Hypothalamus (tissue), 51 donors: Measurements from ENCODE around the gene ELAVL3.

Experiments used
- DNase-seq, 51 donors: peaks; one replicate each; lab custom pipeline; 2025; lab: John Stamatoyannopoulos, UW

ELAVL3 gene

DNA sequence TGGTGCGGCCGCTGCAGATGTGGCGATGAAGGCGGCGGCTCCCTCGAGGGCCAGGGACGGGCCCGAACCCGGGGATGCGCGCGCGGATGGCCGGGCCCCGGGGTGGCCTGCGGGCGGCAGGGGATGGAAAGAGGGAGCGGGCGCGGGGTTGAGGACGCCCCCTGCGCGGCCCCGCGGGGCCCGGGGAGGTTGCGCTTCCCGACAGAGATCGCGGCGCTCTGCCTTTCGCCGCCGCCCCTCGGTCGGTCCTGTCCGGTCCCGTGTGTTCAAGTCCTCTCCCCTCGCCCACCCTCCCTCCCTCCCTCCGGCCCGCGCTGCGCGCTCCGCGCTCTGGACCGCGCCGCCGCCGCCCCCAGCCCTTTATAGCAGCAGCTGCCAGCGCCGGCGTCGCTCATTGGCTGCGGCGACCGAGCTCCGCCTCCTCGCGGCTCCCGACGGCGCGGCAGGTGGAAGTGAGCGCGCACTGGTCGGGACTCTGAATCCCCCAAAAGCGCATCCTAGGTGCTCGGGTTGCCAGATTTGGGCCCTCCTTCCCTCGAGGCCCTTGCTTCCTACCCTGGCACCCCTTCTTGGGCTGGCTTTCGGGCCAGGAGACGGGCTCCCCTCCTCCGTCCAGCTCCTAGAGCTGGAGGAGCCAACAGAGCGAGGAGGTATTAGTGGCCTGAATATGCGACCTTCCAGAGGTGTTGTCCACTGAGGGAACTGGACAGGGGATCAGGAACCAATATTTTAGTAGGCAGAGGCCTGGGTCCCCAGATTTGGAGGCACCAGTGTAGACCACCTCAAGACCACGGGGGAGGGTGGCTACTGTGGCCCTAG, at the start of gene ELAVL3:
TSS of gene ELAVL3 (minus strand) at position 332 of the 819 bp plus-strand sequence. CDS start 438 bp downstream, outside the sequence.
- peak in 50 of 51 donors; percentile 12 to 89 (median 60) for DNase-seq

- DNase-seq: peak; percentile 24 to 95 (median 82)
Measured at GRCh38 chr19:11530432-11530831, 49.6 kb upstream of the ELAVL3 start.

GRCh38 chr19:11528551-11529341, 47.9 kb upstream of the ELAVL3 start, which contains the start of gene ECSIT:
ECSIT (minus strand) TSS chr19:11529134; CDS start chr19:11519170, 9,964 bp downstream.
- DNase-seq: peak; percentile 51 to 98 (median 91)

DNA sequence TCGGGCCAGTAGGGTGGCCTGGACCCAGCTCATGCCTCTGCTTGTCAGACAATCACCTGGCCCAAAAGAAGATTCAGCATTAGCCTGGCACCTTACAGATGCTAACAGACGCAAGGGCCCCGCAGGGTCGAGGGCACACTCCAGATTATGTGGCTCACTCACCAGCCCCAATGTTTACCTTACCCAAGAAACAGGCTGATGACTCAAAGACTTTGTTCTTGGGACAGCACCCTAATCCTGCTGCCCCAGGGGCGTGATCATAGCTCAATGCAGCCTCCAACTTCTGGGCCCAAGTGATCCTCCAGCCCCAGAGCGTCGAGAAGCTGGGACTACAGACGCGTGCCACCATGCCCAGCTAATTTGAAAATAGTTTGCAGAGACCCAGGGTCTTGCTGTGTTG, 38.3 kb upstream of the ELAVL3 start:
- no peak for DNase-seq

DNA sequence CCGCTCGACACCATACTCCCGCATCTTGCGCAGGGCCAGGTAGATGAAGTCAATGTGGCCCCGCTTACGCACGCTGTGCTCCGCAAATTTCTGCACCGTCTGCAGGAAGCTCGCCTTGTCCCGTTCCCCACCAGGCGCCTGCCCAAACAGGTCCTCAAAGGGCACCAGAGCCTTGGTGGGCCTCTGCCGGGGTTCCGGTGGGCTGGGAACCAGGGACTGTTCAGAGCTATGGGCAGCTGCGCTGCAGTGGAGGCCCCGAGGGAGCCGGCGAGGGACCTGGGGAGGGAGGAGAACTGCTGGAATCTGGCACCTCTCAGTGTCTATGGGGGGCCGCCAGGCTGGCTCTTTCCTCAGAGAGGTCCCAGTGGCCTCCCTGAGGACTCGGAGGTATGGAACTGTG, 33.1 kb upstream of the ELAVL3 start:
- DNase-seq: no peak

- no peak for DNase-seq
Measured at GRCh38 chr19:11510444-11510843, 29.6 kb upstream of the ELAVL3 start.

GRCh38 chr19:11507370-11508078, 26.7 kb upstream of the ELAVL3 start:
- DNase-seq: no peak

- no peak for DNase-seq
Measured at GRCh38 chr19:11506967-11507366, 26.1 kb upstream of the ELAVL3 start.

GRCh38 chr19:11506101-11506555, 25.3 kb upstream of the ELAVL3 start:
- peak in 9 of 51 donors; percentile 57 to 80 (median 65) for DNase-seq

DNA sequence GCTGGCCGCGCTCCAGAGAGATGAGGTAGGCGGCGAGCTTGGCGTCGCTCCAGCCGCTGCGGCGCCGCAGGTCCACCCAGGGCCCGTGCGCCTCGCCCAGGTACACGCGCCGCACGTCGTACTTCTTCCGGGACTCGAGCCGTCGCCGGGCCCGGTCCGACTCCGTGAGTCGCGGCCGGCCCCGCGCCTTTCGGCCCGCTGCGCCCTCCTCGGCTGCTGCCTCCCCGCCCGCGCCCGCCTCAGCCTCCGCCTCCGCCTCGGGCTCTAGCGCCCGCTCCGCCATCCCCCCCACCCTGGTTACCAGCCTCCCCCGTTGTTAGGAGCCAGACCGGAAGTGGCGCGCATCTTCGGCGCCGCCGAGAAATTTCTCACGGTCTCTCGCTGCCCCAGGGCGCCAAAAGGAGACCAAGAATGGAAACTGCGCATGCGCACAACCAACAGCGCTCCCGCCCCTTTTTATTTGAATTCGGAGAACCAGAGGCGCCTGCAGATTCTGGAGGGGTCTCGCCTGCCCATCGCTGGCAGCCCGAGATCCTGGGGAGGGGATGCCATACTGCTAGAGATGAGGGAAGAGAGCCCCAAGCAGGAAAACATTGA, 24.8 kb upstream of the ELAVL3 start, which contains the start of gene ZNF653:
TSS of gene ZNF653 (minus strand) at position 336 of the 597 bp plus-strand sequence. CDS start at position 283, 53 bp downstream.
- peak; percentile 56 to 95 (median 88) for DNase-seq

DNA sequence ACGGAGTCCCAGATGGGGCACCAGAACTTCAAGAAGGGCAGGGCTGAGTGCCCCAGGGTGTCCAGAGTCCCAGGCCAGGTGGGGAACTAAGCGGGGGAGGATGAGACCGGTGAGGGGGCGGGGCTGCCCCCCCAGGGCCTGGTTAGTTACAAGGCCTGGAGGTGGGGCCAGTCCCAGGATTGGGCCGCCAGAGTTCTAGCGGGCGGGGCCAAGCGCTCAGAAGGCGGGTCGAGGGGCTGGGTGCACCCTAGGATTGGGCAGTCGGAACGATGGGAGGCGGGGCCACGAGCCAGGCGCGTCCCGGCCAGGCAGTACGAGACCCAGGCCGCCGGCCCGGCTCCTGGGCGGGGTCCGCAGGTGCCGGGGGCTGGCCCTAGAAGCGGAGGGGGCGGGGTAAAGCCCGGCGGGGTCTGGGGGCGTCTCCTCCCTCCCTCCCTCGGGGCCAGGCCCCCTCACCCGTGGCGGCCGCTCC, 24.2 kb upstream of the ELAVL3 start:
- DNase-seq: peak; percentile 55 to 97 (median 92)

DNA sequence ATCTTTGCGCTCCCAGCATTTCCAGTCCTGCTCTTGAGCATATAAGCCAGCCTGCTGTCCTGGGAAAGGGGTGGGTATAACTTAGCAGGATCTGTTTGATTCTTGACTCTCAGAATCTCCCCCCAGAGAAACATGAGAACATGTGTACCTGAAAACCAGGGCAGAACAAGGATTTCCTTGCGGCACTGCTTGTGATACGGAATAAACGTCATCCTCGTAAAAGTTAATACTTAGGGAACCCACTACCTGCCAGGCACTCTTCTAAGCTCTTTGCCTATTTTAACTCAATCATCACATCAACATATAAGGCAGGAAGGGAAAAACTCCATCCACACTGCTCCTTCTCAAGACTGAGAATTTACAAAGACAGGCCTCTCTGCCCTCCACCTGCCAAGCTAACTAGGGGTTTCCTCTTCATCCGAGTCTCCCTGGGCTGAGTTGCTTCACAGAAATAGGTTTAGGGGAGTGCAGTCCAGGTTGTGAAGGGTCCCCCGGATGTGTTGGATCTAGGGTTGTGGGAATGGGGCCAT, 23.7 kb upstream of the ELAVL3 start:
- no peak for DNase-seq

DNA sequence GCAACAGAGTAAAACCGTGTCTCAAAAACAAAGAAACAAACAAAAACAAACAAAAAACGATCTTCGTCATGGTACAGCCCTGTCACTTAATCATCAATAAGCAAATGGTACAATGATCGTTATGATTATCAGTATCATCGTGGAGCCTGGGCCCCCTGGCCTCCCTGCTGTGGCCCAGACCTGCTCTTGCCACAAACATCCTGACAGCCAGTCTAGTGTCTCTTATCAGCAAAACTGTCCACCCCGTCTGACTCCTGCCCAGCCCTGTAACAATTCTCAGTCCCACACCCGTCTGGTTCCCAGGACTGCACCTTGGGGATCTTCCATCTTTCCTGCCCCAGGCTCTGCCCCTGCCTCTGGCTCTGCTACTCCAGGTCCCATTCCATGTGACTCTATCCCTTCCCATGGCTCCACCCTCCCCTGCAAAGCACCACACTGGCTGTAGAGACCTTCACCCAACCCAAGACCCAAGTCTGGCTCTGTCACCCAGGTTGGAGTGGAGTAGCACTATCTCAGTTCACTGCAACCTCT, 19.1 kb upstream of the ELAVL3 start:
- no peak for DNase-seq

DNA sequence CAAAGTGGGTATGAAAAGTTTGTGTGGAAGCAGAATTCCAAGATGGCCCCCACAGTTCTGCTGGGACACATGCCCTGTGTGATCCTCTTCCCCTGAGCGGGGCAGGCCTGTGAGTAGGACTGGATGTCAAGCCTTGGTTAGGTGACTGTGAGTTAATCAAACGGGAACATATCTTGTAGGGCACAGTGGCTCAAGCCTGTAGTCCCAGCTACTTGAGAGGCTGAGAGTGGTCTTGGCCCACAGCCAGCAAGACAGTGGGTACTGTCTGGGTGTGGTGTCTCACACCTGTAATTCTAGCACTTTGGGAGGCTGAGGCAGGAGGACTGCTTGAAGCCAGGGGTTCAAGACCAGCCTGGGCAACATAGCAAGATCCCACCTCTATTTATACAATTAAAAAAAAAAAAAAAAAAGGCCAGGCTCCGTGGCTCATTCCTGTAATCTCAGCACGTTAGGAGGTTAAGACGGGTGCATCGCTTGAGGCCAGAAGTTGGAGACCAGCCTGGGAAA, 18.4 kb upstream of the ELAVL3 start:
- DNase-seq: no peak

- DNase-seq: peak in 29 of 51 donors; percentile 1 to 51 (median 13)
Measured at GRCh38 chr19:11496391-11497163, 15.7 kb upstream of the ELAVL3 start.

DNA sequence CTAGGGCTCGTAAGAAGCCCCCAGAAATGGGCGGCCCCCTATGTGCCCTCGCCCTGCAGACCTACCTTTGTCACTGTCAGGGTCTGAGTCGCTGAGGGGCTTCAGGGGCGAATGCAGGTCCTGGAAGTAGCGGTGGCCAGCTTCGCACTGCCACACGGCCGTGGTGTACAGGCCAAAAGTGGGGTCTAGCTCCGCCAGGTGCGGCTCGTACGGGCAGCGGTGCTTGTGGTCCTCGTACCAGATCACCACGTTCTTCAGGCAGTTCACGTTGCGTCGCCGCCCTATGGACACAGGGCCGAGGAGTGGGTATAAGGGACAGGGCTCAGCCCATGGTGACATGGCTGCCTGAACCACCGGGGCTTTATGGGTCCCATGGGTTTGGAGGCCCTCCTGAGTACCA, 15.0 kb upstream of the ELAVL3 start:
- DNase-seq: no peak

DNA sequence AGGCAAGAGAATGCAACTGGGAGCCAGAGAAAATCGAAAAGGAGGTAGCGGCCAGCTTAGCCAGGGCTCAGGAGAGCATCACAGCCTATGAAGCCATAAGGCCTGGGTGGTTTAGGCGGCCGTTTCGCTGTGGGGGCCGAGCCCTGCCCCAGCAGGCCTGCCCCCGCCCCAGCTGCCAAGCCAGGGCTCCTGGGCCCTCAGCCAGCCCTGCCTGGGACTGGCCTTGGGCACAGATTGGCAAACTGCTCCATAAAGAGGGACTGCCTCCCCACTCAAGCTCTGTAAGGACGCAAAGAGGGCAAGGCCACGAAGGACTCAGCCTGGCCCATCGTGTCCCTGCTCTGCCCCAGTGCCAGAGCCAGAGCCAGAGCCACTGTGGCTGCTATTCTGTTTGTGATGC, 14.6 kb upstream of the ELAVL3 start:
- peak in 3 of 51 donors; percentile 5 to 35 (median 15) for DNase-seq

GRCh38 chr19:11494634-11495285, 13.9 kb upstream of the ELAVL3 start:
- DNase-seq: no peak
